ENCODE data around the gene CALN1.

Gene CALN1

GRCh38 chr7:71976645-71977044, 435.5 kb downstream of the CALN1 start:
- no peak for DNase-seq
- H3K27ac ChIP-seq (ENCODE audit: insufficient read depth, low read length, poor library complexity, severe bottlenecking), result no peak overlapping the region
- H3K36me3 ChIP-seq (ENCODE audit: control insufficient read depth, insufficient read depth, low read length), result no peaks in the 10 kb centered on the region
- H3K4me3 ChIP-seq (ENCODE audit: insufficient read depth, low read depth, low read length, poor library complexity, severe bottlenecking), result no peak overlapping the region
- H3K27me3 ChIP-seq (replicated peaks; ENCODE audit: control insufficient read depth, insufficient read depth, low read length, poor library complexity, severe bottlenecking), result no peaks in the 10 kb centered on the region
- no peaks in the 10 kb centered on the region for H3K4me1 ChIP-seq (ENCODE audit: control insufficient read depth, insufficient read depth, low read length, poor library complexity, severe bottlenecking)
- no peaks in the 10 kb centered on the region for H3K9me3 ChIP-seq (ENCODE audit: control insufficient read depth, low read length)

DNA sequence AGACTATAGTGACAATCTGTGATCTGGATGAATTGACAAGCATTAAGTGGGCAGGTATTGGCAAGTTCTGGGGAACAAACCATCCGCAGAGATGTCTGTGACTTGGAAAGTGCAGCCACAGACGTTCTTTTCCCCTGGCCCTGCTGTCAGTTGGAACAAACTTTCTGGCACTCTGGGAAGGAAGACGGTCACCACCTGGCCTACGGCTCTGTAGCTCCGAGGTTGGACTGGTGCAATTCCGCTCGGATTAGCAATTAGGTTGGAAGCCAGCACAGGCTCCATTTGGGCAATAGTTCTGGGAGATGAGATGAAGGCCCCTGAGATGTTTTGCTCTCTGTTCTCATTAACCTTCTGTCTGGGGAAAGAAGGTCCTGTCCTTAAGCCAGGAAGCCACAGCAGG, 437.5 kb downstream of the CALN1 start:
- Histone ChIP-seq H3K4me1 (ENCODE audit: control insufficient read depth, insufficient read depth, low read length, poor library complexity, severe bottlenecking) (no peaks in the 10 kb centered on the region), H3K27ac (ENCODE audit: insufficient read depth, low read length, poor library complexity, severe bottlenecking) (no peak overlapping the region), H3K9me3 (ENCODE audit: control insufficient read depth, low read length) (no peaks in the 10 kb centered on the region), H3K4me3 (ENCODE audit: insufficient read depth, low read depth, low read length, poor library complexity, severe bottlenecking) (no peak overlapping the region), H3K36me3 (ENCODE audit: control insufficient read depth, insufficient read depth, low read length) (no peaks in the 10 kb centered on the region), H3K27me3 (replicated peaks; ENCODE audit: control insufficient read depth, insufficient read depth, low read length, poor library complexity, severe bottlenecking) (no peaks in the 10 kb centered on the region)
- DNase-seq, result no peak

GRCh38 chr7:71972534-71972933, 439.6 kb downstream of the CALN1 start:
- no peak overlapping the region for H3K4me3 ChIP-seq (ENCODE audit: insufficient read depth, low read depth, low read length, poor library complexity, severe bottlenecking)
- no peak for DNase-seq
- no peaks in the 10 kb centered on the region for H3K36me3 ChIP-seq (ENCODE audit: control insufficient read depth, insufficient read depth, low read length)
- H3K9me3 ChIP-seq (ENCODE audit: control insufficient read depth, low read length), result no peaks in the 10 kb centered on the region
- H3K27ac ChIP-seq (ENCODE audit: insufficient read depth, low read length, poor library complexity, severe bottlenecking), result no peak overlapping the region
- no peaks in the 10 kb centered on the region for H3K4me1 ChIP-seq (ENCODE audit: control insufficient read depth, insufficient read depth, low read length, poor library complexity, severe bottlenecking)
- H3K27me3 ChIP-seq (replicated peaks; ENCODE audit: control insufficient read depth, insufficient read depth, low read length, poor library complexity, severe bottlenecking), result no peaks in the 10 kb centered on the region

GRCh38 chr7:71970725-71971124, 441.4 kb downstream of the CALN1 start:
- Histone ChIP-seq H3K27me3 (replicated peaks; ENCODE audit: control insufficient read depth, insufficient read depth, low read length, poor library complexity, severe bottlenecking) (no peaks in the 10 kb centered on the region), H3K4me1 (ENCODE audit: control insufficient read depth, insufficient read depth, low read length, poor library complexity, severe bottlenecking) (no peaks in the 10 kb centered on the region), H3K36me3 (ENCODE audit: control insufficient read depth, insufficient read depth, low read length) (no peaks in the 10 kb centered on the region), H3K4me3 (ENCODE audit: insufficient read depth, low read depth, low read length, poor library complexity, severe bottlenecking) (no peak overlapping the region), H3K27ac (ENCODE audit: insufficient read depth, low read length, poor library complexity, severe bottlenecking) (no peak overlapping the region), H3K9me3 (ENCODE audit: control insufficient read depth, low read length) (no peaks in the 10 kb centered on the region)
- DNase-seq, result no peak

DNA sequence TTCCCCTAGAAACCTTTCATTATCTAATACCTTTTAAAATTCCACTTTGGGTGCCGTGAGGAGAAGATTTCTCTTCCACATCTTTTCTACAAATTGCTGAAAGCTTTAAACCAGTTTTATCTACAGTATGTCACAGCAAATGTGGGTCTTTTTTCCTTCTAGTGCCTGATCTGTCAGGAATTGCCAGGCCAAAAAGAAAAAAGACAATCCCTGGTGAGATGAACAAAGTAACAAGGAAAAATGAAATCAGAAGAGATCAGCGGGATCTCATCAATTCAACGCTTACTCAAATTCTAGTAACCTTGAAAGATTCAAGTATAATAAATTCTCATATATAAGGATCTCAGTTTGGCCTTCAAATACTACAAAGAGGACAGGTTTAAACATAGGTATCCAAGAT, 449.5 kb downstream of the CALN1 start:
- Histone ChIP-seq H3K9me3 (ENCODE audit: control insufficient read depth, low read length) (no peaks in the 10 kb centered on the region), H3K4me3 (ENCODE audit: insufficient read depth, low read depth, low read length, poor library complexity, severe bottlenecking) (no peak overlapping the region), H3K4me1 (ENCODE audit: control insufficient read depth, insufficient read depth, low read length, poor library complexity, severe bottlenecking) (no peaks in the 10 kb centered on the region), H3K27ac (ENCODE audit: insufficient read depth, low read length, poor library complexity, severe bottlenecking) (no peak overlapping the region), H3K27me3 (replicated peaks; ENCODE audit: control insufficient read depth, insufficient read depth, low read length, poor library complexity, severe bottlenecking) (no peaks in the 10 kb centered on the region), H3K36me3 (ENCODE audit: control insufficient read depth, insufficient read depth, low read length) (no peaks in the 10 kb centered on the region)
- no peak for DNase-seq

- DNase-seq, result no peak
- Histone ChIP-seq H3K27ac (ENCODE audit: insufficient read depth, low read length, poor library complexity, severe bottlenecking) (no peak overlapping the region), H3K4me1 (ENCODE audit: control insufficient read depth, insufficient read depth, low read length, poor library complexity, severe bottlenecking) (no peaks in the 10 kb centered on the region), H3K27me3 (replicated peaks; ENCODE audit: control insufficient read depth, insufficient read depth, low read length, poor library complexity, severe bottlenecking) (no peaks in the 10 kb centered on the region), H3K4me3 (ENCODE audit: insufficient read depth, low read depth, low read length, poor library complexity, severe bottlenecking) (no peak overlapping the region), H3K36me3 (ENCODE audit: control insufficient read depth, insufficient read depth, low read length) (no peaks in the 10 kb centered on the region), H3K9me3 (ENCODE audit: control insufficient read depth, low read length) (no peaks in the 10 kb centered on the region)
Observed at GRCh38 chr7:71961283-71961682, 450.9 kb downstream of the CALN1 start.

DNA sequence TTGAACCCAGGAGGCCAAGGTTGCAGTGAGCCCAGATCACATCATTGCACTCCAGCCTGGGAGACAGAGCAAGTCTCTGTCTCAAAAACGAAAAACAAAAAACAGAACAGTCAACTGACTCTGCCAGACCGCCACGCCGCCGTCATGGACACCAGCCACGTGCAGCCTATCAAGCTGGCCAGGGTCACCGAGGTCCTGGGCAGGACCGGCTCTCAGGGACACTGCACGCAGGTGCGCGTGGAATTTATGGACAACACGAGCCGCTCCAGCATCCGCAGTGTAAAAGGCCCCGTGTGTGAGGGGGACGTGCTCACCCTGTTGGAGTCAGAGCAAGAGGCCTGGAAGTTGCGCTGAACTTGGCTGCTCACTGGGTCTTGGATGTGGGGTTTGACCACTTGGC, 470.0 kb downstream of the CALN1 start:
- no peak for DNase-seq
- H3K4me3 ChIP-seq (ENCODE audit: insufficient read depth, low read depth, low read length, poor library complexity, severe bottlenecking), result no peak overlapping the region

GRCh38 chr7:71937840-71938371, 474.2 kb downstream of the CALN1 start:
- Histone ChIP-seq H3K27ac (ENCODE audit: insufficient read depth, low read length, poor library complexity, severe bottlenecking) (no peak overlapping the region), H3K4me3 (ENCODE audit: insufficient read depth, low read depth, low read length, poor library complexity, severe bottlenecking) (no peak overlapping the region), H3K36me3 (ENCODE audit: control insufficient read depth, insufficient read depth, low read length) (no peaks in the 10 kb centered on the region), H3K4me1 (ENCODE audit: control insufficient read depth, insufficient read depth, low read length, poor library complexity, severe bottlenecking) (no peaks in the 10 kb centered on the region), H3K9me3 (ENCODE audit: control insufficient read depth, low read length) (no peaks in the 10 kb centered on the region), H3K27me3 (replicated peaks; ENCODE audit: control insufficient read depth, insufficient read depth, low read length, poor library complexity, severe bottlenecking) (no peaks in the 10 kb centered on the region)
- DNase-seq, result no peak

More for the DNA sequence above, 470.0 kb downstream of the CALN1 start:
- Histone ChIP-seq H3K4me1 (ENCODE audit: control insufficient read depth, insufficient read depth, low read length, poor library complexity, severe bottlenecking) (no peaks in the 10 kb centered on the region), H3K27me3 (replicated peaks; ENCODE audit: control insufficient read depth, insufficient read depth, low read length, poor library complexity, severe bottlenecking) (no peaks in the 10 kb centered on the region), H3K36me3 (ENCODE audit: control insufficient read depth, insufficient read depth, low read length) (no peaks in the 10 kb centered on the region), H3K9me3 (ENCODE audit: control insufficient read depth, low read length) (no peaks in the 10 kb centered on the region), H3K27ac (ENCODE audit: insufficient read depth, low read length, poor library complexity, severe bottlenecking) (no peak overlapping the region)

DNA sequence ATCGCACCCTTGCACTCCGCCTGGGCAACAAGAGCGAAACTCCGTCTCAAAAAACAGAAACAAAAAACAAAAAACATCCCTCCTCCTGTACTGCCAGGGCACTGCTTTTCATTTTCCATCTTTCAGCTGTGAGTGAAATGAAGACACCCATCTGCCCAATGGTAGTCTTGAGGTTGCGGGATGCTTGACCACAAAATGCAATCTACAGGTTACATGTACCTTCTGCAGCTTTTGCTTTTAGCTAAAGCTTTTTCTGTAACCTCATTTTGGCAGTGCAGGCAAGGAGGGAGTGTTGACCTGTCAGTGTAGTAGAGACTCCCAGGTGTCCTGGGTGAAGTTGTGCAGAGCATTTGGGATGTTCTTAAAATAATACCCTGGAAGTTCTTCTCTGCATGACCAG, 476.5 kb downstream of the CALN1 start:
- Histone ChIP-seq H3K4me3 (ENCODE audit: insufficient read depth, low read depth, low read length, poor library complexity, severe bottlenecking) (no peak overlapping the region), H3K27ac (ENCODE audit: insufficient read depth, low read length, poor library complexity, severe bottlenecking) (no peak overlapping the region), H3K27me3 (replicated peaks; ENCODE audit: control insufficient read depth, insufficient read depth, low read length, poor library complexity, severe bottlenecking) (no peaks in the 10 kb centered on the region), H3K36me3 (ENCODE audit: control insufficient read depth, insufficient read depth, low read length) (no peaks in the 10 kb centered on the region), H3K4me1 (ENCODE audit: control insufficient read depth, insufficient read depth, low read length, poor library complexity, severe bottlenecking) (no peaks in the 10 kb centered on the region), H3K9me3 (ENCODE audit: control insufficient read depth, low read length) (no peaks in the 10 kb centered on the region)
- DNase-seq, result no peak

DNA sequence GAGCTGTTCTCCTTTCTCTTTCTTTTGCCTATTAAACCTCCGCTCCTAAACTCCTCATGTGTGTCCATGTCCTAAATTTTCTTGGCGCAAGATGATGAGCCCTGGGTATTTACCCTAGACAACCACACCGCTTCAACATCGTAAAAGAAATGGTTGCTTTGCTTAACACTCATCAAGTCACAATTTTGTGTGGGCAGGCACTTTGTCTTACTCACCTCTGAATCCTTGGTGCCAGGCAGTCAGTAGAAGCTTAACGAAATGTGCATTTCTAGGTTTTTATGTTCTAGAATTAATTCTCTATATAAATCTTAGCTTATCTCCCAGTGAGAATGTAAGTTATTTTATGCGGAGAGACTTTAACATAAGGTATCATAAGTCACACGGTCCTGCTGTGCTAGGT, 478.7 kb downstream of the CALN1 start:
- Histone ChIP-seq H3K4me1 (ENCODE audit: control insufficient read depth, insufficient read depth, low read length, poor library complexity, severe bottlenecking) (no peaks in the 10 kb centered on the region), H3K9me3 (ENCODE audit: control insufficient read depth, low read length) (no peaks in the 10 kb centered on the region), H3K27me3 (replicated peaks; ENCODE audit: control insufficient read depth, insufficient read depth, low read length, poor library complexity, severe bottlenecking) (no peaks in the 10 kb centered on the region), H3K36me3 (ENCODE audit: control insufficient read depth, insufficient read depth, low read length) (no peaks in the 10 kb centered on the region), H3K27ac (ENCODE audit: insufficient read depth, low read length, poor library complexity, severe bottlenecking) (no peak overlapping the region), H3K4me3 (ENCODE audit: insufficient read depth, low read depth, low read length, poor library complexity, severe bottlenecking) (no peak overlapping the region)
- DNase-seq, result no peak

DNA sequence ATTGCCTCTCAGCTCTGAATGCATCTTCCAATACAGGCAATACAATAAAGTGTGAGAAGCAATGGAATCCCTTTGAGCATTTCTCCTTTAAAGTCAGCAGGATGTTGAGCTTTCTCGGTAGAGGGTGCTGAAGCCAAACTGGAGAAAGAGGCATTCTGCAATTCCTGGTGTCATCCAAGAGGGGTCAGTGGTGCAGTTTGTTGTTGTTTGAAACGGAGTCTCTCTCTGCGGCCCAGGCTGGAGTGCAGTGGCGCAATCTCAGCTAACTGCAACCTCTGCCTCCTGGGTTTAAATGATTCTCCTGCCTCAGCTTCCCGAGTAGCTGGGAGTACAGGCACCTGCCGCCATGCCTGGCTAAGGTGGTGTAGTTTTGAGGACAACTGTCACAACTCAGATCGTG, 486.5 kb downstream of the CALN1 start:
- no peak overlapping the region for H3K4me3 ChIP-seq (ENCODE audit: insufficient read depth, low read depth, low read length, poor library complexity, severe bottlenecking)
- no peaks in the 10 kb centered on the region for H3K9me3 ChIP-seq (ENCODE audit: control insufficient read depth, low read length)
- H3K36me3 ChIP-seq (ENCODE audit: control insufficient read depth, insufficient read depth, low read length), result no peaks in the 10 kb centered on the region
- DNase-seq, result no peak
- H3K27me3 ChIP-seq (replicated peaks; ENCODE audit: control insufficient read depth, insufficient read depth, low read length, poor library complexity, severe bottlenecking), result no peaks in the 10 kb centered on the region
- H3K27ac ChIP-seq (ENCODE audit: insufficient read depth, low read length, poor library complexity, severe bottlenecking), result no peak overlapping the region
- no peaks in the 10 kb centered on the region for H3K4me1 ChIP-seq (ENCODE audit: control insufficient read depth, insufficient read depth, low read length, poor library complexity, severe bottlenecking)
